SK-MEL-5 (cell line): ENCODE measurements around the gene SLC45A1. TPM values are rescaled to one million over a fixed set of nuclear protein-coding genes. Genes with fewer than 3 reads are reported as not detected.

Experiments used
- DNase-seq: peaks from one replicate; pipeline ENCODE4 v3.0.0-alpha.2; 2016; ENCODE audit warnings: low read depth, low spot score
- in situ Hi-C: cut with HindIII; loops from 2 replicates; pipeline ENCODE4 v1.10.0; 2016; ENCODE audit warnings: low sequenced_read_pairs, high pct_unique_total_duplicates, low pct_unique_long_range_greater_than_20kb
- total RNA-seq: library from RNA; depleted of rRNA; stranded (reverse); fragments of >200 nt; shearing (Covaris generic); gene quantifications from 2 replicates; pipeline ENCODE4 v1.2.3, GENCODE V29; 2014

Gene SLC45A1
- total RNA-seq, 1 experiment from 2014 or later, result not detected

- DNase-seq, result no peak
- in situ Hi-C loops, result no loop called here
These were observed 39.6 kb downstream of the SLC45A1 start for GRCh38 chr1:8357329-8358101.

GRCh38 chr1:8358241-8358896 is 40.5 kb downstream of the SLC45A1 start:
- in situ Hi-C loops, result no loop called here
- no peak for DNase-seq

GRCh38 chr1:8358897-8359616 is 41.1 kb downstream of the SLC45A1 start:
- in situ Hi-C loops, result no loop called here
- DNase-seq, result no peak

GRCh38 chr1:8359617-8360481 is 41.9 kb downstream of the SLC45A1 start:
- no peak for DNase-seq
- in situ Hi-C loops, result no loop called here

GRCh38 chr1:8360493-8361197 is 42.7 kb downstream of the SLC45A1 start:
- in situ Hi-C loops, result no loop called here
- DNase-seq, result no peak

- in situ Hi-C loops, result no loop called here
- no peak for DNase-seq
These were observed 43.4 kb downstream of the SLC45A1 start for GRCh38 chr1:8361198-8361849.

GRCh38 chr1:8362701-8363101 is 44.8 kb downstream of the SLC45A1 start:
- no peak for DNase-seq
- in situ Hi-C loops, result no loop called here

GRCh38 chr1:8363186-8363766 is 45.4 kb downstream of the SLC45A1 start:
- in situ Hi-C loops, result no loop called here
- no peak for DNase-seq

- in situ Hi-C loops, result no loop called here
- DNase-seq, result no peak
These were observed 45.9 kb downstream of the SLC45A1 start for GRCh38 chr1:8363767-8364301.

GRCh38 chr1:8364528-8365442 is 46.9 kb downstream of the SLC45A1 start:
- in situ Hi-C loops, result no loop called here

GRCh38 chr1:8365661-8366362 is 47.9 kb downstream of the SLC45A1 start:
- no peak for DNase-seq
- in situ Hi-C loops, result no loop called here

More at GRCh38 chr1:8364528-8365442, 46.9 kb downstream of the SLC45A1 start:
- DNase-seq, result no peak

GRCh38 chr1:8367571-8368194 is 49.8 kb downstream of the SLC45A1 start:
- DNase-seq, result no peak
- in situ Hi-C loops, result no loop called here

GRCh38 chr1:8368956-8369639 is 51.2 kb downstream of the SLC45A1 start:
- in situ Hi-C loops, result no loop called here
- DNase-seq, result no peak
